NB4 (cell line): ENCODE measurements around the gene HES1.

Experiments used
- DNase-seq: peaks from one replicate; pipeline ENCODE4 v3.0.0; 2010; ENCODE audit warnings: low read depth
- H3K4me3 ChIP-seq: one replicate; pipeline ENCODE4 v1.5.1; 2011; ENCODE audit warnings: mild to moderate bottlenecking, low read depth, low read length, moderate library complexity
- CTCF ChIP-seq: IDR thresholded peaks from one replicate; pipeline ENCODE4 v1.5.1; 2012; ENCODE audit warnings: low read depth, low read length
- MAX ChIP-seq: IDR thresholded peaks from 2 replicates; pipeline ENCODE4 v1.6.1; 2011; ENCODE audit warnings: low read depth, low read length
- MYC ChIP-seq: IDR thresholded peaks from 2 replicates; pipeline ENCODE4 v1.6.1; 2011; ENCODE audit warnings: low read depth, low read length
- POLR2A ChIP-seq: IDR thresholded peaks from 2 replicates; pipeline ENCODE4 v1.6.1; 2011; ENCODE audit warnings: mild to moderate bottlenecking; ENCODE audit not compliant: insufficient read length; ENCODE audit errors: extremely low read depth

The HES1 gene

GRCh38 chr3:194140520-194141414 lies 4.8 kb downstream of the HES1 start:
- DNase-seq, result peak; percentile 92
- H3K4me3 ChIP-seq, result peak overlapping the region; percentile 47
- TF ChIP-seq CTCF (no peak), MAX (peak; percentile 21; the same call in 1 of the 2 replicates), MYC (peak; percentile 66), POLR2A (peak; percentile 36)

GRCh38 chr3:194141415-194142155 lies 5.6 kb downstream of the HES1 start:
- H3K4me3 ChIP-seq, result peak overlapping the region; percentile 46
- TF ChIP-seq MYC (peak; percentile 25), POLR2A (peak; percentile 40), CTCF (no peak)
- peak; percentile 94 for DNase-seq

GRCh38 chr3:194142156-194142910 lies 6.4 kb downstream of the HES1 start:
- peak overlapping the region; percentile 46 for H3K4me3 ChIP-seq
- peak; percentile 50 for DNase-seq

GRCh38 chr3:194145702-194146101 lies 9.8 kb downstream of the HES1 start:
- TF ChIP-seq POLR2A (no peak), MYC (no peak), MAX (no peak), CTCF (no peak)
- H3K4me3 ChIP-seq, result no peak overlapping the region
- no peak for DNase-seq

More at GRCh38 chr3:194142156-194142910, 6.4 kb downstream of the HES1 start:
- TF ChIP-seq CTCF (no peak), POLR2A (no peak), MYC (peak; percentile 54; the same call in 1 of the 2 replicates), MAX (peak; percentile 94)

DNA sequence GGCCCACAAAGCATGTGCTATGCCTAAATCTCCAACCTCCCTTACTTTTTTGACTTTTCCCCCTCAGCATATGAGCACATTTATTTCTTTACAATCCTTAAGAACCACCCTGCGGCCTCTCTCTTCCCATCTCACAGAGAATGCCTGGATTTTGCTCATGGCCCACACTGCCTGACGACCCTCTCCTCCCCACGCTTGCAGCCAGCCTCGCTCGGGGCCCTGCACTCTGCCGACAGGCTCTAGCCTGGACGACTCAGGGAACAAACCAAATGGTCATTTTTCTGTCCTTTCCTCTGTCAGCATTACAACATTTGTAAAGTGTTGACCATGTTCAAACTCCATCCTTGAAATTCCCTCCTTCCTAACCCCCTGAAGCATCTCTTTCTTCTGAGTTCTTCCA lies 11.7 kb downstream of the HES1 start:
- H3K4me3 ChIP-seq, result no peak overlapping the region
- no peak for DNase-seq
- TF ChIP-seq CTCF, result no peak
- TF ChIP-seq POLR2A, result no peak
- no peak for TF ChIP-seq MYC
- no peak for TF ChIP-seq MAX
